LNCaP clone FGC (cell line): ENCODE data around the gene DCK.

Experiments
- DNase-seq: peaks from one replicate; pipeline ENCODE4 v3.0.0-alpha.2; 2011; ENCODE audit warnings: low read depth
- H3K4me3 ChIP-seq: 2 replicates; pipeline ENCODE4 v1.5.1; 2011; ENCODE audit warnings: mild to moderate bottlenecking, low read depth, low read length, control low read depth
- TF ChIP-seq, protein P1 (sequence below): IDR thresholded peaks from 2 replicates; pipeline ENCODE4 v1.5.1; 2012; ENCODE audit warnings: mild to moderate bottlenecking; ENCODE audit not compliant: control insufficient read depth, insufficient read depth; ENCODE audit errors: extremely low read depth

Gene DCK

DNA sequence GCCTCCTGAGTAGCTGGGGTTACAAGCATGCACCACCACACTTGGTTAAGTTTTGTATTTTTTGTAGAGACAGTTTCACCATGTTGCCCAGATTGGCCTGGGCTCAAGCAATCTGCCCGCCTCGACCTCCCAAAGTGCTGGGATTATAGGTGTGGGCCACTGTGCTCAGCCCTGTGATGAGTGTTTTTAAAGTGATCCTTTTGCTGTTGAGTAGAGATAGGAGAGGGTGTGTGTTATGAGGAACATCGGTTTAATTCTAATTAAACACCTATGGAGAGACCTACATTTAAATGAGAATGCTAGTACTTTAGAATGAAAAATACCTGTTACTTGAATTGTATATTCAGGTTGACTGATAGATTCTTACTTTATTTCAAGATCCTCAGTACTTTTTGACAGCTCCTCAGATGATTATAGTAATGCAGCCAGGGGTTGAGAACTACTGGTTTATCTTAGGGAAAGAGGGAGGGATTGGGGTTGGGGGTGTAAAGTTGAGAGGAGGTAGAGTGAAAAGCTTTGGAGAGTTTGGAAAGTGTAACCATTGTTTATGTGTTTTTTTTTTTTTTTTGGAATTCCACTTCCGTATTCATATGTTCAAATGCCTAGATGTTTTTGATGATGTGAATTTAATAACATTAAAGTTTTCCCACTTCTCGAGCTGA is 36.8 kb upstream of the DCK start:
- TF ChIP-seq, protein P1, sequence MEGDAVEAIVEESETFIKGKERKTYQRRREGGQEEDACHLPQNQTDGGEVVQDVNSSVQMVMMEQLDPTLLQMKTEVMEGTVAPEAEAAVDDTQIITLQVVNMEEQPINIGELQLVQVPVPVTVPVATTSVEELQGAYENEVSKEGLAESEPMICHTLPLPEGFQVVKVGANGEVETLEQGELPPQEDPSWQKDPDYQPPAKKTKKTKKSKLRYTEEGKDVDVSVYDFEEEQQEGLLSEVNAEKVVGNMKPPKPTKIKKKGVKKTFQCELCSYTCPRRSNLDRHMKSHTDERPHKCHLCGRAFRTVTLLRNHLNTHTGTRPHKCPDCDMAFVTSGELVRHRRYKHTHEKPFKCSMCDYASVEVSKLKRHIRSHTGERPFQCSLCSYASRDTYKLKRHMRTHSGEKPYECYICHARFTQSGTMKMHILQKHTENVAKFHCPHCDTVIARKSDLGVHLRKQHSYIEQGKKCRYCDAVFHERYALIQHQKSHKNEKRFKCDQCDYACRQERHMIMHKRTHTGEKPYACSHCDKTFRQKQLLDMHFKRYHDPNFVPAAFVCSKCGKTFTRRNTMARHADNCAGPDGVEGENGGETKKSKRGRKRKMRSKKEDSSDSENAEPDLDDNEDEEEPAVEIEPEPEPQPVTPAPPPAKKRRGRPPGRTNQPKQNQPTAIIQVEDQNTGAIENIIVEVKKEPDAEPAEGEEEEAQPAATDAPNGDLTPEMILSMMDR = no peak
- no peak overlapping the region for H3K4me3 ChIP-seq
- DNase-seq = no peak

DNA sequence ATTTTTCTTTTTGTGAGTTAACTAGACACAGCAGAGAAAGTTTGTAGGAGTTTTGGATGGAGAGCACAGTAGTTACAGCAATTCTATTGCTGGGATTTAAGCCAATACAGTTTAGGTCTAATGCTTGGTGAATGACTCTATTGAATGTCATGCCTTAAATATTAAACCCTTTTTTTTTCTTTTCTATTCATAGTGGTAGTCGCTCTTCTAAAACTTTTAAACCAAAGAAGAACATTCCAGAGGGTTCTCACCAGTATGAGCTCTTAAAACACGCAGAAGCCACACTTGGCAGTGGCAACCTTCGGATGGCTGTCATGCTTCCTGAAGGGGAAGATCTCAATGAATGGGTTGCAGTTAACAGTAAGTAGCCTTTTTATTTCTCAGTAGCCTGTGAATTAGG is 34.8 kb upstream of the DCK start:
- TF ChIP-seq, protein P1 = no peak
- no peak overlapping the region for H3K4me3 ChIP-seq
- no peak for DNase-seq

DNA sequence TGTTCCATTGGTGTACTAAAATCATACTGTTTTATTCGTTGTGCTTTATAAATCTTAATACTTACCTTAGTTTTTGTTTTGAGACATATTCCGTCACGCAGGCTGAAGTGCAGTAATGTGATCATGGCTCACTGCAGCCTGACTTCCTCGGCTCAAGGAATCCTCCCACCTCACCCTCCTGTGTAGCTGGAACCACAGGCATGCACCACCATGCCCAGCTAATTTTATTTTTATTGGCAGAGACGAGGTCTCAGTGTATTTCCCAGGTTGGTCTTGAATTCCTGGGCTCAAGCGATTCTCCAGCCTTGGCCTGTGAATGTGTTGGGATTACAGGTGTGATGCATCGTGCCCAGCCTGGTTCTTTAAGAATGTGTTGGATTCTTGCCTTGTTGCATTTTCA is 24.4 kb upstream of the DCK start:
- TF ChIP-seq, protein P1 = no peak
- no peak for DNase-seq
- no peak overlapping the region for H3K4me3 ChIP-seq

DNA sequence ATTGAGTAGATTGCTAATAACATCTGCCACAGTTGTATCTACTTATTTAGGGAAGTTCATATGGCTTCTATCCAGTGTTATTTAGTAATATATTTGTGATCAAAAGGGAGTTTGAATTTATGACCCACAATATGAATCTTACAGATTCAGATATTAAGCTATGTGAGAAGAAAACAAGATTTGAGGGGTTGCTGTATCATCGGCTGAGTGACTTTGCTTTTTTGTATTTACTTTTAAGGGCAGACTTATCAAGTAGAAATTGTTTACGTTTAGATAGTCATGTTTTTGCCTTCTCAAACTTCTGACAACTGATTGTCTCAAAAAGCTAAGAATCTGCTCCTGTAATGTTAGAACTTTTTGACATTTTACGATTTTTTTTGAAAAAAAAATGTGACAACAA is 17.2 kb upstream of the DCK start:
- no peak overlapping the region for H3K4me3 ChIP-seq
- TF ChIP-seq, protein P1 = no peak
- DNase-seq = no peak

DNA sequence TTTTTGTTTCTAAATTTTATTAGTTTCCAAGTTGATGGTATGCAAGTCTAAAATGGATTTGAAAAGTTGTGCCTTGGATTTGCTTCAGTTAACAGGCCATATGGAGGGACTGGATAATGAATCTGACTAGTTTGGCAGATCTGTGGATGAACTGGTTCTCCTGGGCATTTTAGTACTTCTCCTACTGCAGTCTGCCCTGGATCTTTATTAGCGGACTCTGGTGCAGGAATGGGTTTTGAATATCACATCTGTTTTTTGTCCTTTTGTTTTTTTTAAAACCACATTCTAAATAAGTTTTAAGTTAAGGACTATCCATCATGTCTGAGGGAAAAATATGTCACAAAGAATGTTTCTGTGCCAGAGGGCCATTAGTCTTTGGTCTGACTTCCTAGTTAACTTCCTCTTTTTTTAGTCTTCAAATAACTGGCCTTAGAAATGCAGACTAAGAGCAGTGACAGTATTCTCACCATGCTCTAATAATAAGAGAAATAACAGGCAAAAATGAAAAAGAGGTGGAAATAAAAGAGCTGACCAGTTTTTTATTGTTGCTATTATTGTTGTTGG is 13.9 kb upstream of the DCK start:
- DNase-seq = no peak
- no peak overlapping the region for H3K4me3 ChIP-seq
- TF ChIP-seq, protein P1 = no peak

DNA sequence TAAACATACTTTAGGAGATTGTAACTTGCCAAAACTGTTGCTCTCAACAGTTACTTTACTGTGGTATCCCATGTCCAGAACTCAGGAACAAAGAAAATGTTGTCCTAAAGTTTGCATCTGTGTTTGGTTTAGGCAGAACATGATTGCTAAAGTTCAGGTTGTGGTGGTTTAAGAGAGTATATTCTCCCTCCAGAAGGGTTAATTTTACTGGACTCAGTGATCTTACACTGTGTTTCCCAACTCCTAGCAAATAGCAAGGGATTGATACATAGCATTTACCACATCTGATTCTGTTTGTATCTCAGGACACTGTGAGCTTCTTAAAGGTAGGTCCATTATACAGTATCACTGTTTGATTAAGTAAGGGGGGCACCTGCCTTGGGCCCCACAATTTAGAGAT is 13.3 kb upstream of the DCK start:
- no peak overlapping the region for H3K4me3 ChIP-seq
- no peak for DNase-seq
- TF ChIP-seq, protein P1 = no peak

DNA sequence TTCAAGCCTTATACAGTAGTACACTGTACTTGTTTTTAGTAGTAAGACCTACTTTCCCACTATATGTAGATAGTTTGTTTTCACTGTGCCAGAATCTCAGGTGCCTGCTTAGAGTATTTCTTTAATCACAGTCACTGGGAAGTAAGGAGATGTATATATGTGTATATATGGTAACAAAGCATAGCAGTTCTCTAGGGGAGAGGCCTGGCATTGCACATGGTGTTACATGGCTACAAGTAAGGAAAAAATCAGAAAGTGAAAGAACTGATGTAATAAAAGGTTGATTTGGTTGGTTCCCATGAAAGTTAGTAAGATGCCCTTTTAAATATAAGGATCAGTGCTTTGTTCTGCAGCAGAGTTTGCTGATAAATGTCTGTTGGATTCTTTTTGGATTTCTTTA is 9.3 kb upstream of the DCK start:
- no peak for DNase-seq
- TF ChIP-seq, protein P1 = no peak
- H3K4me3 ChIP-seq = no peak overlapping the region
